DND-41 (cell line): ENCODE results near the gene PLSCR3.

Experiments
- ATAC-seq: fragments of 200-7000 bp; cut with Tn5 transposase; 3 replicates; pipeline ENCODE4 v1.9.1; 2021; ENCODE audit warnings: low read depth; ENCODE audit not compliant: insufficient read depth
- DNase-seq: peaks from one replicate; pipeline ENCODE4 v3.0.0-alpha.2; 2020
- H2AFZ ChIP-seq: 2 replicates; pipeline ENCODE4 v1.6.0; 2012; ENCODE audit warnings: low read depth, low read length
- H3K27ac ChIP-seq: 2 replicates; pipeline ENCODE4 v1.5.1; 2012; ENCODE audit warnings: low read length, inconsistent platforms
- H3K27me3 ChIP-seq: fragments of 200-600 bp; sonication (generic); 2 replicates; pipeline ENCODE4 v1.6.0; 2012; ENCODE audit warnings: low read length, mild to moderate bottlenecking, inconsistent platforms; ENCODE audit not compliant: insufficient read depth, poor library complexity
- H3K36me3 ChIP-seq: 2 replicates; pipeline ENCODE4 v1.5.1; 2012; ENCODE audit warnings: low read length, inconsistent platforms; ENCODE audit not compliant: insufficient read depth
- H3K4me1 ChIP-seq: 2 replicates; pipeline ENCODE4 v1.5.1; 2012; ENCODE audit warnings: mild to moderate bottlenecking, low read length; ENCODE audit not compliant: insufficient read depth
- H3K4me2 ChIP-seq: 2 replicates; pipeline ENCODE4 v1.6.0; 2012; ENCODE audit warnings: mild to moderate bottlenecking, moderate library complexity, low read length, inconsistent platforms; ENCODE audit not compliant: insufficient read depth
- H3K4me3 ChIP-seq, 2 experiments: fragments of 200-600 bp in 1 of 2; shearing (Covaris generic) in 1 of 2; 2 replicates each; pipeline ENCODE4 v1.5.1; 2012 to 2016; ENCODE audit warnings: inconsistent platforms in 2 of 2, low read length in 2 of 2, mild to moderate bottlenecking in 2 of 2, low read depth in 1 of 2, moderate library complexity in 1 of 2
- H3K79me2 ChIP-seq: 2 replicates; pipeline ENCODE4 v1.6.0; 2012; ENCODE audit warnings: low read length, inconsistent platforms; ENCODE audit not compliant: insufficient read depth
- H3K9ac ChIP-seq: 2 replicates; pipeline ENCODE4 v1.6.0; 2012; ENCODE audit warnings: low read depth, mild to moderate bottlenecking, inconsistent platforms, low read length, moderate library complexity
- H3K9me3 ChIP-seq: 2 replicates; pipeline ENCODE4 v1.5.1; 2012; ENCODE audit warnings: low read length, moderate library complexity, mild to moderate bottlenecking, inconsistent platforms; ENCODE audit not compliant: insufficient read depth, severe bottlenecking
- H4K20me1 ChIP-seq: 2 replicates; pipeline ENCODE4 v1.6.0; 2012; ENCODE audit warnings: low read length; ENCODE audit not compliant: insufficient read depth
- EZH2 ChIP-seq: IDR thresholded peaks from 3 replicates; pipeline ENCODE4 v1.6.1; 2012; ENCODE audit warnings: borderline replicate concordance, low read depth, mild to moderate bottlenecking, moderate library complexity, low read length, inconsistent platforms; ENCODE audit not compliant: severe bottlenecking
- TF ChIP-seq, protein P1 (sequence below): IDR thresholded peaks from 2 replicates; pipeline ENCODE4 v1.5.1; 2012; ENCODE audit warnings: borderline replicate concordance, low read length, moderate library complexity, mild to moderate bottlenecking; ENCODE audit not compliant: poor library complexity, severe bottlenecking; ENCODE audit errors: extremely low read depth

Gene PLSCR3

DNA sequence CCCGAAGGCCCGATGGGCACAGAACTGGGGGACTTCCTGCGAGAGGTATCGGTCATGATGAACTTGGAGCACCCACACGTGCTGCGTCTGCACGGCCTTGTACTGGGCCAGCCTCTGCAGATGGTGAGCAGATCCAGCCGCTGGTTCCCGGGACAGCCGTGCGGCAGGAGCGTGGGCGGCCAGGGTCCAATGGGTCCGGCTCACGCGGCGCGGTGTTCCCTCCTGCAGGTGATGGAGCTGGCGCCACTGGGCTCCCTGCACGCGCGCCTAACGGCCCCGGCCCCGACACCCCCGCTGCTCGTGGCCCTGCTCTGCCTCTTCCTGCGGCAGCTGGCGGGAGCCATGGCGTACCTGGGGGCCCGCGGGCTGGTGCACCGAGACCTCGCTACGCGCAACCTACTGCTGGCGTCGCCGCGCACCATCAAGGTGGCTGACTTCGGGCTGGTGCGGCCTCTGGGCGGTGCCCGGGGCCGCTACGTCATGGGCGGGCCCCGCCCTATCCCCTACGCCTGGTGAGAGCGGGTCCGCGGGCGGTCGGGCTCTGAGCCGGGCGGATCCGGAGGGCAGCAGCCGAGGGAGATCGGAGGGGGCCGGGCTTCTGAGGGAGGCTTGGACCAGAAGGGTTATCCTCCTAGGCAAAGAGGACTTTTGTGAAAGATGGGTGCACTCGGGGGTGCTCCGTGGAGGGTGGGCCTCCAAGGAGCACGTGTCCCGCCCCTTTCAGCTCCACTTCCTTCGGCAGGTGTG lies 10.4 kb downstream of the PLSCR3 start:
- Histone ChIP-seq H3K36me3 (no peaks in the 10 kb centered on the region), H3K4me1 (peaks cover 14% of the 10 kb centered on the region), H4K20me1 (no peaks in the 10 kb centered on the region), H3K79me2 (no peaks in the 10 kb centered on the region), H3K27ac (no peak overlapping the region), H2AFZ (peak overlapping the region; percentile 67), H3K9me3 (no peaks in the 10 kb centered on the region), H3K9ac (peak overlapping the region; percentile 47; the same call in 1 of the 2 replicates), H3K4me2 (peak overlapping the region; percentile 70), H3K4me3 (peak overlapping the region in 1 of 2 experiments; percentile 48; a peak in 2 of 4 replicates), H3K27me3 (peaks cover 25% of the 10 kb centered on the region)
- peak; percentile 65 for DNase-seq
- TF ChIP-seq EZH2: peak; percentile 25
- TF ChIP-seq, protein P1, sequence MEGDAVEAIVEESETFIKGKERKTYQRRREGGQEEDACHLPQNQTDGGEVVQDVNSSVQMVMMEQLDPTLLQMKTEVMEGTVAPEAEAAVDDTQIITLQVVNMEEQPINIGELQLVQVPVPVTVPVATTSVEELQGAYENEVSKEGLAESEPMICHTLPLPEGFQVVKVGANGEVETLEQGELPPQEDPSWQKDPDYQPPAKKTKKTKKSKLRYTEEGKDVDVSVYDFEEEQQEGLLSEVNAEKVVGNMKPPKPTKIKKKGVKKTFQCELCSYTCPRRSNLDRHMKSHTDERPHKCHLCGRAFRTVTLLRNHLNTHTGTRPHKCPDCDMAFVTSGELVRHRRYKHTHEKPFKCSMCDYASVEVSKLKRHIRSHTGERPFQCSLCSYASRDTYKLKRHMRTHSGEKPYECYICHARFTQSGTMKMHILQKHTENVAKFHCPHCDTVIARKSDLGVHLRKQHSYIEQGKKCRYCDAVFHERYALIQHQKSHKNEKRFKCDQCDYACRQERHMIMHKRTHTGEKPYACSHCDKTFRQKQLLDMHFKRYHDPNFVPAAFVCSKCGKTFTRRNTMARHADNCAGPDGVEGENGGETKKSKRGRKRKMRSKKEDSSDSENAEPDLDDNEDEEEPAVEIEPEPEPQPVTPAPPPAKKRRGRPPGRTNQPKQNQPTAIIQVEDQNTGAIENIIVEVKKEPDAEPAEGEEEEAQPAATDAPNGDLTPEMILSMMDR: no peak
- peak; percentile 93 for ATAC-seq

GRCh38 chr17:7383371-7383741 lies 11.0 kb downstream of the PLSCR3 start:
- Histone ChIP-seq H3K4me1 (peaks cover 14% of the 10 kb centered on the region), H4K20me1 (no peaks in the 10 kb centered on the region), H3K9ac (no peak overlapping the region; the same call in 1 of the 2 replicates), H3K27me3 (peaks cover 25% of the 10 kb centered on the region), H3K27ac (no peak overlapping the region), H3K4me3 (peak overlapping the region in 1 of 2 experiments; percentile 48; a peak in 1 of 4 replicates), H3K9me3 (no peaks in the 10 kb centered on the region), H2AFZ (no peak overlapping the region), H3K79me2 (no peaks in the 10 kb centered on the region), H3K36me3 (no peaks in the 10 kb centered on the region), H3K4me2 (peak overlapping the region; percentile 70)
- ATAC-seq (no peak), DNase-seq (no peak)
- no peak for TF ChIP-seq EZH2
- TF ChIP-seq, protein P1: no peak

- no peaks in the 10 kb centered on the region for H3K9me3 ChIP-seq
- no peak overlapping the region for H3K4me3 ChIP-seq
- DNase-seq: no peak
- no peaks in the 10 kb centered on the region for H4K20me1 ChIP-seq
- no peak overlapping the region for H3K27ac ChIP-seq
- H3K4me1 ChIP-seq: peaks cover 14% of the 10 kb centered on the region
- H3K4me2 ChIP-seq: no peak overlapping the region
- ATAC-seq: no peak
- H3K36me3 ChIP-seq: no peaks in the 10 kb centered on the region
- H3K9ac ChIP-seq: no peak overlapping the region
- no peak overlapping the region for H2AFZ ChIP-seq
- TF ChIP-seq, protein P1: no peak
- no peak for TF ChIP-seq EZH2
- H3K79me2 ChIP-seq: no peaks in the 10 kb centered on the region
- peaks cover 25% of the 10 kb centered on the region for H3K27me3 ChIP-seq
These were observed 11.4 kb downstream of the PLSCR3 start for GRCh38 chr17:7382901-7383300.
